Epithelial cell of proximal tubule (primary cell): ENCODE results near the gene PGC. TPM values are rescaled to one million over a fixed set of nuclear protein-coding genes. Genes with fewer than 3 reads are reported as not detected.

ENCODE experiments used
- DNase-seq: peaks from one replicate; pipeline ENCODE4 v3.0.0-alpha.2; 2011; ENCODE audit warnings: low read depth
- H3K4me3 ChIP-seq: 2 replicates; pipeline ENCODE4 v1.5.1; 2011; ENCODE audit warnings: low read depth, mild to moderate bottlenecking, low read length
- CTCF ChIP-seq: conservative IDR thresholded peaks from 2 replicates; pipeline ENCODE4 v1.5.1; 2012; ENCODE audit warnings: low read depth, mild to moderate bottlenecking, low read length
- total RNA-seq: library from RNA; depleted of rRNA; stranded (reverse); fragments of >200 nt; gene quantifications from 2 replicates; pipeline ENCODE4 v1.2.3, GENCODE V29; 2015

Gene PGC
- total RNA-seq, 1 donor from 2014 or later, result not detected

DNA sequence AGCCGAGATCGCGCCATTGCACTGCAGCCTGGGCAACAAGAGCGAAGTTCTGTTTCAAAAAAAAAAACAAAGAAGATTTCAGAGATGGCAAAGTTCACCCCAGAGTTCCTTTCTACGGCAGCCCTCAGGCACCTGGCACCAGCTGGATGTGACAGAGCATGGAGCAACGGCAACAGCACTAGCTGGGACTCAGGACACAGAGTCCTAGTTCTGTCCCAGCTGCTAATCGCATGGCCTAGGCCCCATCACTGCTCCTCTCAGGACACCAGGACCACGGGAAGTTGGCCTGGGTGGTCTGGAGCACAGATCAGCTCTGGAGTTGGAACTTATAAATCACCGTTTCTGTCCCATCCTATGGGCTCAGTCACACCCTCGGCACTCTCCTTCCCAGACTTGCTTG is 1.1 kb downstream of the PGC start:
- H3K4me3 ChIP-seq, result no peak overlapping the region
- no peak for DNase-seq
- TF ChIP-seq CTCF, result no peak

DNA sequence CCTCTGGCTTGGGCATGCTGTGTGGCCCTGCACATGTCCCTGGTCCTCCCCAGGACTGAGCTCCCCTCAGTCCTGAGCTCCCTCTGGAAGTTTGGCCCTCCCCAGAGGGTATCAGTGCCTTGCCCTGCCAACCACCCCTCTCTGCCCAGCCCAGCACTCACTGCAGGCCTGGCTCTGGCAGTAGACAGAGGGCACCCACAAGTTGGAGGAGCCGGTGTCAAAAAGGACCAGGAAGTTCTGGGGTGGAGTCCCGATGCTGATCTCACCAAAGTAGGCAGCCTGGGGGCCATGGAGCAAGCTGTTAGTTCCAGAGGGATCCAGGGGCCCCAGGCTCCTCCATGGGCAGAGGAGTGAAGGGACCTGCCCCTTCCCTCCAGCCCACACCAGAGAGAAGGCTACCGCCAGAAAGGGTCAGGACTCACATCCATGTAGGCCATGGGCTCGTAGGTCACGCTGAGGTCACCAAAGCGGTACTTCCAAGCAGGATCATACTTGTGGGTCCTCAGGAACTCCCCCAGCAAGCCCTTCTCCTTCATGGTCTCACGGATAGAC is 2.9 kb downstream of the PGC start:
- TF ChIP-seq CTCF, result no peak
- DNase-seq, result no peak

DNA sequence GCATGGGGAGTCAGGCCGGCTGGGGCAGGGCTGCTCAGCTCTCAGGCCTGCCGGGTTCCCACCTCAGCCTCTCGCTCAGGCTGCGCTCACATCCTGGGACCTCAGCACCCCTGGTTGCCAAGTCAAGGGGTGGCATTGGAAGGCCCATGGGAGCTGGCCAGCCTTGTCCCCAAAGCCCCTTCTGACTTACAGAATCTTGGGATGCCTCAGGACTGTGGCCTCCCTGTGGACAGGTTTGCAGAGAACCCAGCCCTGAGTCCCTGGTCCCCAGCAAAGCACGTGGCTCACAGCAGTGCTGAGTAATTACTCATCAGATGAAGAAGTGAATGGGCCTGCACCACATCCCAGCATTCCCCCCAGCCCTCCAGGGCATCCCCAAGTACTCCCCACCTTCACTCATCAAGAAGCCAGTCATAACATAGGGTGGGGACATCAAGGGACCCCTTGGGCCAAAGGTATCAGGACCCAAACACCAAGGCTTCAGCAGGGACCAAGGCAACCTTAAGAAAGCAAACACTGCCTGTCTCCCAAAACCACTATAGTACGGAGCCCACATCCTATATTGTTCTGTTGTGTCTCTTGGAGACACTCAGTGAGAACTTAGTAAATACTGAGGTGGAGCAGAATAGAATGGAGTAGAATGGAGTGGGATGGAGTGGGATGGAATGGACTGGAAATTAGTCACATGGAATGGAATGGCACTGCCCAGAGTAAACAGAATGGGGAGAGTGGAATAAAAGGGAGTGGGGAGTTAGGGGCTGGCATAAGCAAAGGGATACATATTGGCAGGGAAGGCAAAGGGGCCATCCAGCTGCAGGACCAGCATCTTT is 3.6 kb downstream of the PGC start:
- no peak overlapping the region for H3K4me3 ChIP-seq
- no peak for TF ChIP-seq CTCF
- DNase-seq, result no peak

More for the DNA sequence above, 2.9 kb downstream of the PGC start:
- H3K4me3 ChIP-seq, result no peak overlapping the region

DNA sequence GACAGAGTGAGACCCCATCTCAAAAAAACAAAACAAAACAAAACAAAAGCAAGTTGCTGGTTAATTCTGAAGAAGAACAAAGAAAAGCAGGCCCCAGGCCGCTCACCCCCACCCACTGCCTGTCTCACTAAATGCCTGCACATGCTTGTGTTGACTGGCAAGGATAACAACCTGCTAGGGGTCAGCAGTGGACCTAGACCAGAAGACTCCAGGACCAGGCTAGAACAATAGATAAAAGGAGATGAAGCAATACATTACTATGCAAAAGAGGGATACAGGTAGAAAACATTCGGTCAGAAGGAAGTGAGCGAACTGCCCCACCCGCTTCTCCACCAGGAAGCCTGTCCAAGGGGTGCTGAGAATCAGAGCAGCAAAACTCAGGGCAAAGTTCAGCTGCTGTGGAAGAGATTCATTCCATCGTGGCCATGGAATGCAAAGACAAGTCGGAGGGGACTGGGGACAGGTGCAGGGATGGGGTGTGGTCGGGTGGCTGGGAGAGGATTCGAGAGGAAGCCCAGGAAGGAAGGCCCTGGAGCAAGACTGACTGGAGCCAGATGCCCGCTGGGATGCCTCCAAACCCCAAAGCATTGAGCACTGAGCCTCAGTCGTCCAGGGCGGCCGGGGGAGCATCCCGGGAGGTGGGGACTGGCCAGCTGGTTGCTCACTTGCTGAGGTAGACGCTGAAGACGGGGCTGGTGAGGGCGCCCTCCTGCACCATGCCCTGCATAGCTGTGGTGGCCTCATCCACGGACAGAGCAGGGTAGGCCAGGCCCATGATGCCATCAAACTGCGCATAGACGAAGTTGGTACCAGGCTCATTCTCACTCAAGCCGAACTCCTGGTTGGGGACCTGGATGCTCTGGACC is 5.3 kb downstream of the PGC start:
- H3K4me3 ChIP-seq, result no peak overlapping the region
- TF ChIP-seq CTCF, result no peak
- no peak for DNase-seq

GRCh38 chr6:41740366-41741162 is 6.6 kb downstream of the PGC start:
- TF ChIP-seq CTCF, result no peak
- no peak overlapping the region for H3K4me3 ChIP-seq
- DNase-seq, result no peak

DNA sequence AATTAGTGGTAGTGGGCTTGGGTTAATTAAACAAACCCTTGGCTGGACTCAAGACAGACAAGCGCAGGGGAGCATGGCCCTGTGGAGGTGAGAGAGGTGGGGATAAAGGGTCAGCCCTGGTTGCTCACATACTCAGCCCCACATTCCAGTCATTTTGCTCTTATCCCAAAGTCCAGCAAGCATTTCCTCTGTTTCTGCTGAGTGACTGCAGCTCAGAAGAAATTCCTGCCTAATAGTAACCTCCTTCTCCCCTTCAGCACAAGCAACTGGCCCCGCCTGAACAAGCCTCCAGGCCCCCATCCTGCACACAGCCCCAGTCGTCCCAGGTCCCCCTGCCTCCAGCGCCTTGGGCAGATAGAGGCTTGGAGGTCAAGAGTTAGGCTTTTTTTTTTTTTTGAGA is 8.2 kb downstream of the PGC start:
- TF ChIP-seq CTCF, result no peak
- no peak for DNase-seq
- H3K4me3 ChIP-seq, result no peak overlapping the region
